OCI-LY7 (cell line): ENCODE results near the gene DNAH17.

Source experiments
- EZH2phosphoT487 ChIP-seq: fragments of 200-600 bp; sonication (generic); IDR thresholded peaks from 2 replicates; pipeline ENCODE4 v1.6.1; 2018; ENCODE audit warnings: low read depth, borderline replicate concordance, mild to moderate bottlenecking, mixed run types, antibody characterized with exemption, low read length, moderate library complexity, mixed read lengths
- TF ChIP-seq, protein P1 (sequence below): fragments of 200-600 bp; sonication (generic); conservative IDR thresholded peaks from 2 replicates; pipeline ENCODE4 v1.5.1; 2014; ENCODE audit warnings: mild to moderate bottlenecking, antibody characterized with exemption, low read length, moderate library complexity, mixed read lengths

GRCh38 chr17:78477913-78478756 is 99.1 kb downstream of the DNAH17 start:
- TF ChIP-seq, protein P1, sequence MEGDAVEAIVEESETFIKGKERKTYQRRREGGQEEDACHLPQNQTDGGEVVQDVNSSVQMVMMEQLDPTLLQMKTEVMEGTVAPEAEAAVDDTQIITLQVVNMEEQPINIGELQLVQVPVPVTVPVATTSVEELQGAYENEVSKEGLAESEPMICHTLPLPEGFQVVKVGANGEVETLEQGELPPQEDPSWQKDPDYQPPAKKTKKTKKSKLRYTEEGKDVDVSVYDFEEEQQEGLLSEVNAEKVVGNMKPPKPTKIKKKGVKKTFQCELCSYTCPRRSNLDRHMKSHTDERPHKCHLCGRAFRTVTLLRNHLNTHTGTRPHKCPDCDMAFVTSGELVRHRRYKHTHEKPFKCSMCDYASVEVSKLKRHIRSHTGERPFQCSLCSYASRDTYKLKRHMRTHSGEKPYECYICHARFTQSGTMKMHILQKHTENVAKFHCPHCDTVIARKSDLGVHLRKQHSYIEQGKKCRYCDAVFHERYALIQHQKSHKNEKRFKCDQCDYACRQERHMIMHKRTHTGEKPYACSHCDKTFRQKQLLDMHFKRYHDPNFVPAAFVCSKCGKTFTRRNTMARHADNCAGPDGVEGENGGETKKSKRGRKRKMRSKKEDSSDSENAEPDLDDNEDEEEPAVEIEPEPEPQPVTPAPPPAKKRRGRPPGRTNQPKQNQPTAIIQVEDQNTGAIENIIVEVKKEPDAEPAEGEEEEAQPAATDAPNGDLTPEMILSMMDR, result no peak
- TF ChIP-seq EZH2phosphoT487, result no peak
